LoVo (cell line): Measurements from ENCODE around the gene CELF2.

Experiments
- DNase-seq: peaks from one replicate; pipeline ENCODE4 v3.0.0-alpha.2; 2016; ENCODE audit warnings: low spot score

The CELF2 gene

GRCh38 chr10:11279314-11279713 is 261.6 kb downstream of the CELF2 start:
- DNase-seq: no peak

GRCh38 chr10:11280187-11280932 is 262.7 kb downstream of the CELF2 start:
- no peak for DNase-seq

GRCh38 chr10:11282156-11282555 is 264.5 kb downstream of the CELF2 start:
- DNase-seq: no peak

- DNase-seq: no peak
Observed at GRCh38 chr10:11282661-11283060, 265.0 kb downstream of the CELF2 start.

GRCh38 chr10:11284291-11285085 is 266.8 kb downstream of the CELF2 start:
- no peak for DNase-seq

GRCh38 chr10:11285171-11285570 is 267.5 kb downstream of the CELF2 start:
- DNase-seq: no peak

GRCh38 chr10:11286261-11286852 is 268.7 kb downstream of the CELF2 start:
- no peak for DNase-seq

- no peak for DNase-seq
Observed at GRCh38 chr10:11288302-11288701, 270.6 kb downstream of the CELF2 start.

GRCh38 chr10:11290156-11290890 is 272.7 kb downstream of the CELF2 start:
- DNase-seq: no peak

- no peak for DNase-seq
Observed at GRCh38 chr10:11292576-11293302, 275.1 kb downstream of the CELF2 start.

- DNase-seq: no peak
Observed at GRCh38 chr10:11293332-11293731, 275.7 kb downstream of the CELF2 start.

- DNase-seq: no peak
Observed at GRCh38 chr10:11294831-11295450, 277.3 kb downstream of the CELF2 start.

- DNase-seq: no peak
Observed at GRCh38 chr10:11295492-11295891, 277.8 kb downstream of the CELF2 start.

- DNase-seq: no peak
Observed at GRCh38 chr10:11297136-11297535, 279.5 kb downstream of the CELF2 start.

- no peak for DNase-seq
Observed at GRCh38 chr10:11298116-11298515, 280.4 kb downstream of the CELF2 start.

GRCh38 chr10:11299125-11299524 is 281.5 kb downstream of the CELF2 start:
- DNase-seq: no peak

GRCh38 chr10:11300026-11300425 is 282.4 kb downstream of the CELF2 start:
- DNase-seq: no peak

GRCh38 chr10:11300563-11300962 is 282.9 kb downstream of the CELF2 start:
- no peak for DNase-seq

- DNase-seq: no peak
Observed at GRCh38 chr10:11301571-11302111, 284.0 kb downstream of the CELF2 start.

- DNase-seq: no peak
Observed at GRCh38 chr10:11302181-11302580, 284.5 kb downstream of the CELF2 start.
